HG02870 (cell line): ENCODE results near the gene SZT2.

Experiments
- ATAC-seq: cut with Tn5 transposase; IDR thresholded peaks from one replicate; pipeline ENCODE4 v1.9.1; 2021; ENCODE audit warnings: mild to moderate bottlenecking, moderate library complexity; ENCODE audit not compliant: unreplicated experiment

SZT2 gene

DNA sequence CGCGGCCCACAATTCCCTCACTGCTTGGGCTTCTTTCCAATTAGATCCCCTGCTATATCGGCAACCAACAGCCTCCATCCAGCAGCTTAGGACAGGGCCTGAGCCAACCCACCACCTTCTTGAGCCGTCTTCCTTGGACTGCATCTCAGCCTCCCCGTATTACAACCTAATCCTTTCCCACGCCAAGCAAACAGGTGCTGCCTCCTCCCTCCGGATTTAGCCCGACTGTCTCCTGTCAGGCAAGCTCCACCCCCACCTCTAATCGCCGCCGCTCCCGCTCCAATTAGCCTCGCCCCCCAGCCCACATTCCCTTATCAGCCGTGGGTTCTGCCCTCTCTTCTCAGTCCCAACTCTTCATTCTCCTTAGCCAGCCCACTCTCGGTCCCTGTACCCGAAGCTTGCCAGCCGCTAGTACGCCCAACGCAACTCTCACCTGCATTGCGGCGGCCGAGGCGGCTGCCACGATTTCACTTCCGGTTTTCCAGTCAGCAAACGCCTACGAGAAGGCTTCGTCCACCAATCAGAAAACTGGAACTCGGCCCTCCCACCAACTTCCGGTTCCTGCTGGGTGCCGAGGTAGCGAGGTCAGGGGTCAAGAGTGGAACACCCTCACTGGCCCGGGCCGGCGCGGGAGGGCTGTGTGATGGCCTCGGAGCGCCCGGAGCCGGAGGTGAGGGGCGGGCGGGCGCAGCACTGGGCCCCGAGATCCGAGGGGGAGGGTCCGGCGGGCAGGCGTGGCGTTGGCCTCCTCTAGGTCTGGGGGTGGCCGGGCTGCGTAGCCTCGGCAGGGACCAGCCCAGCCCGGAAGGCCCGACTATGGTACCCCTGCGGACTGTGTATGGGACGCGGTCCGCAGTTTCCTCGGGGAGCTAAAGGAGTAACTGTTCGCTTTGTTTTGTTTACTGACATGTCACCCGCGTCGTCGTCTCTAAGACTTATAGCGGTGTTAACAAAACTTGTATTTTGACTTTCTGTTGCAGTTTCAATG lies at the start of gene SZT2, which contains the start of gene MED8:
SZT2 (plus strand) TSS at position 574 of the 988 bp plus-strand sequence; CDS start at position 644, 70 bp downstream.
MED8 (minus strand) TSS at position 475 of the 988 bp plus-strand sequence; CDS start at position 439, 36 bp downstream.
- ATAC-seq: peak; percentile 76

DNA sequence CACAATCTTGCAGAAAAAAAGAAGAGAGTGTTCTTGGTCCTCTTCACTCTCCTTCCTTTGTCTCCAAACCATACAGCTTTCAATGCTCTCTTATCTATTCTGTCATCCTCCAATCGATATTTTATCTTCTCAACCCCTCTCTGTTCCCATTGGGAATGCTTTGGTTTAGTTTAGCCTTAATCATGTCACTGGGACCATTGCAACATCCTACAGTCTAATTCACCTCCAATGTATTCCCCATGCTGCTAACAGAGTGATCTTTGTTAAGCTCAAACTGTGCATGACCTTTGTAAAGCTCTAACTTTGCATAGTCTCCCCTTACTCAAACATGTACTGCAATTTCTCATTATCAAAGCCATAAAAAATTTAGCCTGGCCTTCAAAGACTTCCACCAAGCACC lies 49.1 kb upstream of the SZT2 start:
- no peak for ATAC-seq

DNA sequence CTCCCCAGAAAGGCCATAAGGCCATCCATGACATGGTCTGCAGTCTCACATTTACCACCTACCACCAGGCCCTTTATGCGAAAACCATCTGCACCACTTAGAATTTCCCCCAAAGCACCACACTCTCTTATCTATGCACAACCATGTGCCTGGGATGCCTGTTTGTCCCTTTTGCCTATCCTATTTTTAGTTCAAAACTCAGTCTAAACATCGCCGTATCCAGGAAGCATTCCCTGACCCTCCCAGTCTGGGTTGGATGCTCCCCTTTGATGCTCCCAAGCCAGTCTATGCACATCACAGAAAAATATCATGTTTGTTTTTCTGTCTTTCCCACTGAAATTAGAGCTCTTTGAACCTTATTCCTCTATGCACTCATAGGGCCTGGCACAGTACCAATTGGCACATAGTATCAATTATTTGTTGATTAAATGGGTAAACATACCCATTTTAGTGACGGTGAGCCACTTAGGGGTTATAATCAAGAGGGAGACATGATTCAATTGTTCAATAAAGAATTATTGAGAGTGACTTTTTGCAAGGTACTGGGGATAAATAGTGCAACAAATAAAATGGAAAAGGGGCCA lies 45.3 kb upstream of the SZT2 start:
- ATAC-seq: no peak

DNA sequence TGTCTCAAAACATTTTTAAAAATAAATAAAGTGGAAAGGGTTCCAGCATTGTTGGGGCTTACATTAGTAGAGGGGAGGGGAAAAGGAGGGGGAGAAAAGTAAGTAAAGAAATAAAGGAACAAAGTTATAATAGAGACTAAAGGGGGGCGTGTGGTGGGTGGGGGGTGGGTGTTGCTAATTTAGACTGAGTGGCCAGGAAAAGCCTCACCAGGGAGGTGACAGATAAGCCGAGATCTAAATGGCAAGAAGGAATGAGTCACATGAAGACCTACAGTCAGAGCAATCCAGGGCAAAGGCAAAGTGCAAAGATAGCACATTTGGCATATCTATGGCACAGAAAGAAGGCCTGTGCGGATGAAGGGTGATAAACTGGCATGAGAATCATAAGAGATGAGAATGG lies 44.6 kb upstream of the SZT2 start:
- no peak for ATAC-seq

DNA sequence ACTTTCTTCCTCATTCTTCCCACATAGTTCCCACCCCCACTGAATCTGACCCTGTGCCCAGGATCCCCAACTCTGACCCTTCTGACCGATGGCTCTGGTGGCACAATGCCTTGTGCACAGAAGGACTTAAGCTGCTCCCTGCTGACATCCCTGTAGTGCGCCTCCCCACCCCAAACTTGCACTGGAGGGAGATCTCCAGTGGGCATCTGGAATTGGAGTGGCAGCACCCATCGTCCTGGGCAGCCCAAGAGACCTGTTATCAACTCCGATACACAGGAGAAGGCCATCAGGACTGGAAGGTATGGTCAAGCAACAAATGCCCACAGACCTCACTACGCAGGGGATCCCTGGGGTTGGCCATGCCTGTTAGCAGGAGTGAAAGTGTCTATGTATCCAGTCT lies 43.1 kb upstream of the SZT2 start:
- no peak for ATAC-seq

DNA sequence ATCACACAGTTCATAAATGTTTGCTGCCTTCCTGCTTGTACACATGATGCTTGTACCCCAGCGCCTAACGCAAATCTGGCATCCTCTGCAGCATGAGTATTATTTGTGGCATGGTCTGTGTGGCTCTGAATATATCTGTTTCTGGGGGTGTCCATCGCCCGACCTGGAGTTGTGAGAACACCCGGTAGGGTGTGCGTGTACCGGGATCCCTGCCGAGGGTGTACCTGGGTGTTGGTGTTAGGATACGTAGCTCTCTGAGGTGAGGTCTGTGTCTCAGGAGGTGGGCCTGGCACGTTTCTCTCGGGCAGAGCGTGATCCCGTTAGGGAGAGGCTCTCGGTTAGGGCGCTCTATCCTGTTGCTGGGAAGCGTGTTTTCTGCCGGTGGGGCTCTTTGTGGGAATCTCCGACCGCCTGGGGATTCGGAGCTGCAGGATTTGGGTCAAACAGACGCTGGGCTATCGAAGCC lies 41.3 kb upstream of the SZT2 start:
- ATAC-seq: no peak

DNA sequence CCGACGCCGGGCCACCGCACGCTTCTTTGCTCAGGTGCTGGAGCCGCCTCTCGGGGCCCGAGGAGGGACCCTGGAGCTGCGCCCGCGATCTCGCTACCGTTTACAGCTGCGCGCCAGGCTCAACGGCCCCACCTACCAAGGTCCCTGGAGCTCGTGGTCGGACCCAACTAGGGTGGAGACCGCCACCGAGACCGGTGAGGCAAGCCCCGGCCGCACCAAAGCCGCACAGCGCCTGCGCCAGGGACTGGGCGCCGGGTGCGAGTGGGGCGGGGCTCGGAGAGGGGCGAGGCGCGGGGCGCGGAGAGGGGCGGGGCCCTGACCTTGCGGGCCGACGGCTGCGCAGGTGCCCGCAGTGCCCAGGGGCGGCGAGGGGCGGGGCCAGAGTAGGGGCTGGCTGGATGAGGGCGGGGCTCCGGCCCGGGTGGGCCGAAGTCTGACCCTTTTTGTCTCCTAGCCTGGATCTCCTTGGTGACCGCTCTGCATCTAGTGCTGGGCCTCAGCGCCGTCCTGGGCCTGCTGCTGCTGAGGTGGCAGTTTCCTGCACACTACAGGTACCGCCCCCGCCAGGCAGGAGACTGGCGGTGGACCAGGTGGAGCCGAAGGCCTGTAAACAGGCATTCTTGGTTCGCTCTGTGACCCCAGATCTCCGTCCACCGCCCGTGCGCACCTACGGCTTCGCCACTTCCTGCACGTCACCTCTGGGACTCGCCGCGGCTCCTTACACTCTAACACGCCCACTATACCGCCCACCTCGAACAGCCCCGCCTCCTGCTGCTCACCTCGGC lies 40.7 kb upstream of the SZT2 start:
- no peak for ATAC-seq

DNA sequence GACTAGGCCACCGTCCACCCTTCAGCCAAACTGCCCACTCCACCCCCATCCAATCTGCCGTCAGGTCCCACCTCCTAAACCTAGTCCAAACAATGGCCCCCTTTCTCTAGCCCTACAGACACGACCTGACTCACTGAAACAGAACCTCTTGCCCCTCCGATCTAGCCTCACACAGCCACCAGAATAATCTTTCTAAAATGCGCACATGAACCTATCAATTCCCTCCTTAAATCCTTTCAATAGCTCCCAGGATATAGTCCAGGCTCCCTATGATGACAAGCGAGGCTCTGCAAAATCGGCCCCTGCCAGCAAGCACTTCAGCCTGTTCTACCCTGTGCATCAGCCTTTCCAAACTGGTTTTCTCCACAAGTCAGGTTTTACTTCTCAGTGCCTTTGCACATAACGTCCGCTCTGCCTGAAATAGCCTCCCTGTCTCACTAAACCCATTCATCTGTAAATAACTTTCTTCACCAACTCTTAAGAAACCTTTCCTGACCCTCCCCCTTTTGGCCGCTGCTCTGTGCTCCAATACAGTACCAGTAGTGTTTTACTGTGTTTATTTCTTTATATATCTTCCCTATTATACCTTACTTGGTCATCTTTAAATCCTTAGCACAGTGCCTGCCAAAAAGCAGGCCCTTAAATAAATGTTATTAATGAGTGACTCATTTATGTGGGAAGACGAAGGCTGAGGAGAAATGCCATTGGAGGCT lies 39.9 kb upstream of the SZT2 start:
- no peak for ATAC-seq

DNA sequence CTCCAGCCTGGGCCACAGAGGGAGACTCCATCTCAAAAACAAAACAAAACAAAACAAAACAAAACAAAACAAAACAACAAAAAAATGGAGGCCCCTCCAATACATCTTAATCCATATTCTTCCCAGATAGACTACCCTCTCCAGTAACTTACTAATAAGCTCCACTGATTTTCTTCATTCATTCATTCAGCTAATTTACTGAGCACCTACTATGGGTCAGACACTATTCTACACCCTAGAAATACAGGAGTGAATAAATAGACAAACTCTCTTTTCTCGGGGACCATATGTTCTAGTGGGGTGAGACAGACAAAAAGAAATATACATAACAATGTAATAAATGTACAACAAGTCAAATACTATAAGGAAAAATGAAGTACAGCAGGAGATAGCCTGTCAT lies 38.7 kb upstream of the SZT2 start:
- no peak for ATAC-seq

DNA sequence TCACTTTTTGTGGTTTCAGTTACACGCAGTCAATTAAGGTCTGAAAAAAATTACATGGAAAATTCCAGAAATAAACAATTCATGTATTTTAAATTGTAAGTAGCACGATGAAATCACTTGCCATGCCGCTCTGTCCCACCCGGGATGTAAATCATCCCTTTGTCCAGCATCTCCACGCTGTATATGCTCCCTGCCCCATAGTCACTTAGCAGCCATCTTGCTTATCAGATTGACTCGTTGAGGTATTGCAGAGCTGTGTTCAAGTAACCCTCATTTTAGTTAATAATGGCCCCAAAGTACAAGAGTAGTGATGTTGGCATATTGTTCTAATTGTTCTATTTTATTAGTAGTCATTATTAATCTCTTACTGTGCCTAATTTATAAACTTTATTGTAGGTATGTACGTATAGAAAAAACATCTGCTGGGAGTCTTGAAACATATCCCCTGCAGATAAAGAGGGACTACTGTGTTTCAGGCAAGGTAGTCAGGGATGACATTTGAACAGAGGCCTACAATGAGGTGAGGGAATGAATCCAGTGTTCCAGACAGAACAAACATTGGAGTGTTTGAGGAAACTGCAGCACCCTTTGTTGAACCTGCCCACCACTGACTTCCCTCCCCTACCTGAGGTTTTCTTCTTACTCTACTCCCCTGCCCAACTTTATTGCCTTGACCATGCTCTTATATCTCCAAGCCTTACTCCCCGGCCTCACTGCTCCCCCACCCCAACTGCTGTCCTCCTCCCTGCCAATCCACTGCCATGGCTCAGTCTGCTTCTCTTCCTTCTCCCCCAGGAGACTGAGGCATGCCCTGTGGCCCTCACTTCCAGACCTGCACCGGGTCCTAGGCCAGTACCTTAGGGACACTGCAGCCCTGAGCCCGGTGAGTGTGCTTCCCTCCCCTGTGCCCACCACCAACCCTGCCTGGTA lies 38.0 kb upstream of the SZT2 start:
- ATAC-seq: no peak

DNA sequence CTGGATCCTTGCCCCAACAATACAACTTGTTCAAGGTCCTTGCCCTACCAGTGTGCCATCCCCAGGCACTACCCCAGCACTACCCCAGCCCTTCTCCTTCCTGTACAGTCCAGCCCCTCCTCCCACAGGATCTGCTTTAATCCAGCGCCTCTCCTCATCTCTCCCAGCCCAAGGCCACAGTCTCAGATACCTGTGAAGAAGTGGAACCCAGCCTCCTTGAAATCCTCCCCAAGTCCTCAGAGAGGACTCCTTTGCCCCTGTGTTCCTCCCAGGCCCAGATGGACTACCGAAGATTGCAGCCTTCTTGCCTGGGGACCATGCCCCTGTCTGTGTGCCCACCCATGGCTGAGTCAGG lies 37.4 kb upstream of the SZT2 start:
- ATAC-seq: no peak

DNA sequence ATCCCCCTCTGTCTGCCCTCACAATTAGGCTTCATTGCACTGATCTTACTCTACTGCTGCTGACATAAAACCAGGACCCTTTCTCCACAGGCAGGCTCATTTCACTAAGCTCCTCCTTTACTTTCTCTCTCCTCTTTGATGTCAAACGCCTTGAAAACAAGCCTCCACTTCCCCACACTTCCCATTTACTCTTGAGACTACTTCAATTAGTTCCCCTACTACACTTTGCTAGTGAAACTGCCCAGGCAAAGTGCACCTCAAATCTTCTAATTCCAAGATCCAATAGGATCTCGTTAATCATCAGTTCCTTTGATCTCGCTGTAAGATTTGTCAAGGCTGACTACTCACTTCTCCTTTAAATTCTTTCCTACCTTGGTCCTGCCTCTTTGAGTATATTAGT lies 36.8 kb upstream of the SZT2 start:
- no peak for ATAC-seq

DNA sequence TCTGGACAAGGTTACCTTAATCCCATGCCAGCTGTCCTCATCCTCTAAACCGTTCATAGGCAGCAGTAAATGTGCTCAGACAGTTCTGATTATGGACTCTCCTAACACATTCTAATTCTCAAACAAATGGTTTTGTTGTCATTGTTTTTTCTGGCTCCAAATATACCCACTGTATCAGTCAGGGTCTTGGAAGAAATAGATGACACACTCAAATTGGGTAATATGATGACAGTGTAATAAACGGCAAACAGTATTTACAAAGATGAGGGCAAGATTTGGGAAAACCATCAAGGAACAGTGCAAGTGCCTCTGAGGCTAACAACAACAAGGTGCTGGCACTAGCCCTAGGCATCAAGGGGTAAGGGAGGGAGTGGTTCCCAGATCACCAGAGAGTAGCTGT lies 35.2 kb upstream of the SZT2 start:
- ATAC-seq: no peak

DNA sequence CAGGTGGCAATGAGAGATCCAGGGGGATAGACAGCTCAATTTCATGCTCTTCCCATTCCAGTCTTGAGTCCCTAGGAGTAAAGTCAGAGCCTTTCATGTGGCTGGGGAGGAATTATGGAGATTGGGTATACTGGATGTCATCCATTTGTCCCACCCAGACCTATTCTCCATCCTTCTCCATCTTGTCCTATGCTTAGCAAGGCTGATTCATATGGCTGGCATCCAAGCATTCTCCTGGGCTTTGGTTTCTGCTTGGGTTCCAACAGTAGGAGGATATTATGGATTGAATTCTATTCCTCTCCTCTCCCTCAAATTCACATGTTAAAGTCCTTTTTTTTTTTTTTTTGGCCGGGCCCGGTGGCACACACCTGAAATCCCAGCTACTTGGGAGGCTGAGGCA lies 34.8 kb upstream of the SZT2 start:
- no peak for ATAC-seq

DNA sequence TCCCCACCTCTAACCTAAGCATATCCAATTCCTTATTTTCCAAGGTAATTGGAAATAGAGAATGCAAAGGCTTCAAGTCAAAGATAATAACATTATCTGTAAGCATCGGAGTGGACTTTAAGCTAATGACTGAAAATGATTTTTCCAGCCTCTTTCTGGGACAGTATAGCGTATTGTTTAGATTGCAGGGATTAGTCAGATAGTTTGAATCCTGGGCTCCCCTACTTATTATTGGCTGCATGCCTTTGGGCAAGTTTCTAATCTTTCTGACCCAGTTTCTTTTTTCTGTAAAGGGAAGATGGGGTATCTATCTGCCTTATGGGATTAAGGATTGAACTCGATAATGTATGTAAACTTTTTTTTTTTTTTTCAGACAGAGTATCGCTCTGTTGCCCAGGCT lies 32.4 kb upstream of the SZT2 start:
- ATAC-seq: no peak

DNA sequence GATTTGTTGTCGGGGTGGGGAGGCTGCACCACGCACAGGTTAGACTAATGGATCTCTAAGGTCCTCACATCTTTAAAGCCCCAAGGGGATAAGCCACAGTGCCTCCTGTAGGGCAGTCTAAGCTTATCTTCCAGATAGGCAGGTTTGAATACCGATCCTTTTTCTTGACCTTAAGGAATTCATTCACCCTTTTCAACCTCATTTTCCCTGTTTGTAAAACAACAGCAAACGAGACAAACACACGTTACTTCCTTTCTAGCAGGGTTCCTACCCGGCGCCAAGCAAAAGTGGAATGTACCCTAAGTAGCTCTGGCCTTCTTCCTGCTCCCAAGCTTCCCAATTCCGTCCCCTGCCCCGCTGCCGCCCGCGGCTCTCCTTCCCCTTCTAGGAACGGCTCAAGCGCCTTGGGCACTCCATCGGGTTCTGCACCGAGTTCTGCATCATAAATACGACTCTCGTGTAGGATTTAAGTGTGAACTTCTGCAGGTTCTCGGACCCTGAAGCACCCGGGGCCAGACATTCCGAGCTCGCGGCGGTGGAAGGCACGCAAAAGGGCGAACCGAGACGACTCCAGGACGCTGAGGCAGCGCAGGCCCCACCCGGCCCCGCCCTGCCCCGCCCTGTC lies 31.5 kb upstream of the SZT2 start:
- ATAC-seq: no peak

DNA sequence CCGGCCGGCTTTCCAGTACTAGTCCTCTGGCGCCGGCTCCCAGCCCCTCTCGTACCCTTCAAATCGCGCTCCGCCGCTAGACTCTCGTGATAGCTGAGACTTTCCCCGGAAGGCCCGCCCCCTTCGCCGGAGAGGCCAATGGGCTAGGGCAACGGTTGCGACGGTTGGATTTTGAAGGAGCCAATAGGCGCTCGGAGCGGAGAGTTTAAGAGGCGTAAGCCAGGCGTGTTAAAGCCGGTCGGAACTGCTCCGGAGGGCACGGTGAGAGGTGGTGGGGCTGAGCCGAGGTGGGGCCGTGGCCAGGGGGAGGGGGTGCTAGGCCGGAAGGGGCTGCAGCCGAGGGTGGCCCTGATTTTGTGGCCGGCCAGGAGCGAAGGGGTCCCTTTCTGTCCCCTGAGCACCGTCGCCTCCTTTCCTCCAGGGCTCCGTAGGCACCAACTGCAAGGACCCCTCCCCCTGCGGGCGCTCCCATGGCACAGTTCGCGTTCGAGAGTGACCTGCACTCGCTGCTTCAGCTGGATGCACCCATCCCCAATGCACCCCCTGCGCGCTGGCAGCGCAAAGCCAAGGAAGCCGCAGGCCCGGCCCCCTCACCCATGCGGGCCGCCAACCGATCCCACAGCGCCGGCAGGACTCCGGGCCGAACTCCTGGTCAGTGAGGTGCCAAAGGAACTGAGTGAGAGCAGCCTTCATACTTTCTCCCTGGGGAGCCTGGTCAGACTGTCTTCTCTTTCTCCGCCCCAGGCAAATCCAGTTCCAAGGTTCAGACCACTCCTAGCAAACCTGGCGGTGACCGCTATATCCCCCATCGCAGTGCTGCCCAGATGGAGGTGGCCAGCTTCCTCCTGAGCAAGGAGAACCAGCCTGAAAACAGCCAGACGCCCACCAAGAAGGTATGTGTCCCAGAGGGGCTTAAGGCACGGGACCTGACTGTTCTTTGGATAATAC lies 30.7 kb upstream of the SZT2 start, which contains the start of gene CDC20:
CDC20 (plus strand) TSS at position 236 of the 948 bp plus-strand sequence; CDS start at position 471, 235 bp downstream.
- ATAC-seq: peak; percentile 94

DNA sequence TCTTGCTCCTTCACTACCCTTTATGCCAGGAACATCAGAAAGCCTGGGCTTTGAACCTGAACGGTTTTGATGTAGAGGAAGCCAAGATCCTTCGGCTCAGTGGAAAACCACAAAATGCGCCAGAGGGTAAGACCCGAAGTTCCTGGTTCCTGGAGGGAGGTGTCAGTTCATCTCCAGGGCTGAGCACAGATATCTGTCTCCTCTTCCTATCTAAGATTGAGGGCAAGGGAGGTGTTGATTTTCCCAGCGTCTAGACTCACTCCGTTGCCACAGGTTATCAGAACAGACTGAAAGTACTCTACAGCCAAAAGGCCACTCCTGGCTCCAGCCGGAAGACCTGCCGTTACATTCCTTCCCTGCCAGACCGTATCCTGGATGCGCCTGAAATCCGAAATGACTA lies 30.0 kb upstream of the SZT2 start:
- ATAC-seq: no peak
